ENCODE results near the gene ITPA. TPM values are rescaled to one million over a fixed set of nuclear protein-coding genes. Genes with fewer than 3 reads are reported as not detected.

The ITPA gene
- total and polyA plus RNA-seq, 2 donors (not counting 3 experiments of a cell fraction or from before 2014, with no cell fraction given), result 43.2 to 65.0 TPM

DNA sequence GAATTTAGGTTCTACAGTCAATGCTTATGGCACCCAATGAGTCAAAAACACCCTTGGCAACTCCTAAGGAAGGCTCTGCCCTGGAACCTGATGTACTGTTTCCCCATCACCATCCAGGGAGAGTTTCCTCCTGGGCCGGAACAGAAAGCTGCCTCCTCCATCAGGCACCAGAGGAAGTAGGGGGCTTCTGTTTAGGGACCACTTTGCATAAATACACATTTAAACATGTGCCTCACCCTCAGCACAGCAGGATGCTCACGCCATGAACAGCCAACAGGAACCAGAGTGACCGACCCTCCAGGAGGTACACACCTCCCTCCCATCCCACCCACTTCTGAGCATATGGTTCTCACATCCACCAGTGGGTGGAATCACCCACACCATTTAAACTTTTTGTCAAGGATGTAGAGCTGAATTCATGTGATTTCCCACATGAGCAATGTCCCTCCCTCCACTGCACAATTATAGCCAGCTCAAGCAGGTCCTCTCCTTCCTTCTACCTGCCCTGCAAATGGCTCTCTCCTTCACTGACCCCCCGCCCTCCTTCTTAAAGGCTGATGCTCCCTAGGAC, 19.7 kb upstream of the ITPA start:
- FAIRE-seq, result no peak
- dilution Hi-C loops (cut with MboI; ENCODE audit: extremely low pct_ligation_motif_present, low sequenced_read_pairs), result no loop called here
- POLR2A ChIA-PET, result no interaction called here

DNA sequence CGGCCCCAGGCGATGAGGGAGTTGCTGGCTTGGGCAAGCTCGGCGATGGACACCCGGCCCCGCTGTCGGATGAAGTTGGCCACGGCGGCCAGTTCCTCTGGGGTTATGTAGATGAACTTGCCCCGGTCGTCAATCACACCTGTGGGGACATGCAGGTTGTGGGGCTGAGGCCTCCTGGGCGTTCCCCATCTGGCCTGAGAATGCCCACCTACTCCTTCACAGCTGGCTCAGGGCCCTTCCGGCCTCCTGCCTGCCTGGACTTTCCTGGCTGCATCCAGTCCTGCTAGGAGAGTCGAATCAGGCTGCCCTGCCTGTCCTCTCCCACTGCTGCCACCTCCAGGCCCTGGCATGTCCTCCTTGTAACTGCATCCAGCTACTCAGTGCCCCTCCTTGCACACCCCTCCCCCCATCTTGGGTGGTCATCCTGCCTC, 18.6 kb upstream of the ITPA start:
- Histone ChIP-seq H3K27ac (ENCODE audit: insufficient read depth, low read depth, low read length) (no peak overlapping the region), H3K79me2 (ENCODE audit: control insufficient read depth, insufficient read depth, low read length) (no peaks in the 10 kb centered on the region), H3K4me2 (ENCODE audit: insufficient read depth, low read length) (no peak overlapping the region), H4K20me1 (replicated peaks; ENCODE audit: control insufficient read depth, extremely low read depth, insufficient read depth, low read length) (no peaks in the 10 kb centered on the region), H3K36me3 (ENCODE audit: control insufficient read depth in 2 of 2, extremely low read depth in 1 of 2, insufficient read depth in 2 of 2, low read length in 2 of 2) (peaks cover 17 to 54% of the 10 kb centered on the region in 2 experiments), H3K4me1 (ENCODE audit: control insufficient read depth, extremely low read depth, insufficient read depth, low read length) (no peaks in the 10 kb centered on the region), H3K9ac (replicated peaks; ENCODE audit: extremely low read depth, insufficient read depth, low read length) (no peak overlapping the region), H2AFZ (ENCODE audit: low read depth, low read length) (no peak overlapping the region), H3K9me3 (replicated peaks; ENCODE audit: control insufficient read depth, insufficient read depth, low read length) (no peaks in the 10 kb centered on the region), H3K4me3 (replicated peaks in 1 of 3; ENCODE audit: insufficient read depth in 1 of 3, low read depth in 1 of 3, low read length in 3 of 3) (no peak overlapping the region), H3K27me3 (ENCODE audit: control insufficient read depth in 2 of 2, insufficient read depth in 2 of 2, low read length in 2 of 2) (no peaks in the 10 kb centered on the region), H3K9me1 (replicated peaks; ENCODE audit: control insufficient read depth, extremely low read depth, insufficient read depth, low read length) (no peaks in the 10 kb centered on the region)
- intact Hi-C loops (cut with micrococcal nuclease) (no loop called here), dilution Hi-C loops (cut with MboI; ENCODE audit: extremely low pct_ligation_motif_present, low sequenced_read_pairs) (no loop called here)
- no peak for FAIRE-seq
- BruUV-seq (replicated peaks), result no TSS peak
- no peak for DNase-seq (ENCODE audit: low read depth, low spot score)
- ChIA-PET POLR2A (no interaction called here), CTCF (no interaction called here)
- TF ChIP-seq GATA2 (IDR thresholded peaks at IDR 0.05; ENCODE audit: insufficient read depth, insufficient read length, low read depth, low read length) (no peak), JUN (IDR thresholded peaks at IDR 0.05; ENCODE audit: borderline replicate concordance, insufficient read depth, insufficient read length, low read depth) (no peak), FOS (IDR thresholded peaks at IDR 0.05; ENCODE audit: borderline replicate concordance, insufficient read depth, low read length) (no peak)
- TF ChIP-seq, protein P1, sequence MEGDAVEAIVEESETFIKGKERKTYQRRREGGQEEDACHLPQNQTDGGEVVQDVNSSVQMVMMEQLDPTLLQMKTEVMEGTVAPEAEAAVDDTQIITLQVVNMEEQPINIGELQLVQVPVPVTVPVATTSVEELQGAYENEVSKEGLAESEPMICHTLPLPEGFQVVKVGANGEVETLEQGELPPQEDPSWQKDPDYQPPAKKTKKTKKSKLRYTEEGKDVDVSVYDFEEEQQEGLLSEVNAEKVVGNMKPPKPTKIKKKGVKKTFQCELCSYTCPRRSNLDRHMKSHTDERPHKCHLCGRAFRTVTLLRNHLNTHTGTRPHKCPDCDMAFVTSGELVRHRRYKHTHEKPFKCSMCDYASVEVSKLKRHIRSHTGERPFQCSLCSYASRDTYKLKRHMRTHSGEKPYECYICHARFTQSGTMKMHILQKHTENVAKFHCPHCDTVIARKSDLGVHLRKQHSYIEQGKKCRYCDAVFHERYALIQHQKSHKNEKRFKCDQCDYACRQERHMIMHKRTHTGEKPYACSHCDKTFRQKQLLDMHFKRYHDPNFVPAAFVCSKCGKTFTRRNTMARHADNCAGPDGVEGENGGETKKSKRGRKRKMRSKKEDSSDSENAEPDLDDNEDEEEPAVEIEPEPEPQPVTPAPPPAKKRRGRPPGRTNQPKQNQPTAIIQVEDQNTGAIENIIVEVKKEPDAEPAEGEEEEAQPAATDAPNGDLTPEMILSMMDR (IDR thresholded peaks at IDR 0.05; ENCODE audit: extremely low read depth in 1 of 2, insufficient read depth in 1 of 2, low read depth in 1 of 2, low read length in 2 of 2), result no peak
- TF ChIP-seq, protein P2, sequence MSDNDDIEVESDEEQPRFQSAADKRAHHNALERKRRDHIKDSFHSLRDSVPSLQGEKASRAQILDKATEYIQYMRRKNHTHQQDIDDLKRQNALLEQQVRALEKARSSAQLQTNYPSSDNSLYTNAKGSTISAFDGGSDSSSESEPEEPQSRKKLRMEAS (IDR thresholded peaks at IDR 0.05; ENCODE audit: insufficient read depth, insufficient read length), result no peak

More for the DNA sequence above, 19.7 kb upstream of the ITPA start:
- Histone ChIP-seq H3K4me1 (ENCODE audit: control insufficient read depth, extremely low read depth, insufficient read depth, low read length) (no peaks in the 10 kb centered on the region), H3K36me3 (ENCODE audit: control insufficient read depth in 2 of 2, extremely low read depth in 1 of 2, insufficient read depth in 2 of 2, low read length in 2 of 2) (peaks cover 15 to 44% of the 10 kb centered on the region in 2 experiments), H3K4me2 (ENCODE audit: insufficient read depth, low read length) (no peak overlapping the region), H3K4me3 (replicated peaks in 1 of 3; ENCODE audit: insufficient read depth in 1 of 3, low read depth in 1 of 3, low read length in 3 of 3) (no peak overlapping the region), H3K79me2 (ENCODE audit: control insufficient read depth, insufficient read depth, low read length) (no peaks in the 10 kb centered on the region), H3K9me1 (replicated peaks; ENCODE audit: control insufficient read depth, extremely low read depth, insufficient read depth, low read length) (no peaks in the 10 kb centered on the region), H3K9ac (replicated peaks; ENCODE audit: extremely low read depth, insufficient read depth, low read length) (no peak overlapping the region), H3K27me3 (ENCODE audit: control insufficient read depth in 2 of 2, insufficient read depth in 2 of 2, low read length in 2 of 2) (no peaks in the 10 kb centered on the region), H2AFZ (ENCODE audit: low read depth, low read length) (no peak overlapping the region), H3K27ac (ENCODE audit: insufficient read depth, low read depth, low read length) (no peak overlapping the region), H3K9me3 (replicated peaks; ENCODE audit: control insufficient read depth, insufficient read depth, low read length) (no peaks in the 10 kb centered on the region), H4K20me1 (replicated peaks; ENCODE audit: control insufficient read depth, extremely low read depth, insufficient read depth, low read length) (no peaks in the 10 kb centered on the region)
- CTCF ChIA-PET, result no interaction called here
- TF ChIP-seq JUN (IDR thresholded peaks at IDR 0.05; ENCODE audit: borderline replicate concordance, insufficient read depth, insufficient read length, low read depth) (no peak), FOS (IDR thresholded peaks at IDR 0.05; ENCODE audit: borderline replicate concordance, insufficient read depth, low read length) (no peak)
- intact Hi-C loops (cut with micrococcal nuclease), result no loop called here
- no TSS peak for BruUV-seq (replicated peaks)
- DNase-seq (ENCODE audit: low read depth, low spot score), result no peak
